AG10803 (cell line): ENCODE measurements around the gene PSME4.
"Not testable (repeated sequence)": the region's sequence is repeated elsewhere in the genome, so short reads cannot be mapped to it uniquely, and the experiment has no call there.

ENCODE experiments used
- DNase-seq: peaks from one replicate; pipeline ENCODE4 v3.0.0; 2010; ENCODE audit warnings: low read depth
- H3K4me3 ChIP-seq: 2 replicates; pipeline ENCODE4 v1.5.1; 2011; ENCODE audit warnings: mild to moderate bottlenecking, low read length, control low read depth
- TF ChIP-seq, protein P1 (sequence below): conservative IDR thresholded peaks from 2 replicates; pipeline ENCODE4 v1.5.1; 2011; ENCODE audit warnings: mild to moderate bottlenecking, low read length, control low read depth, inconsistent platforms

Gene PSME4

DNA sequence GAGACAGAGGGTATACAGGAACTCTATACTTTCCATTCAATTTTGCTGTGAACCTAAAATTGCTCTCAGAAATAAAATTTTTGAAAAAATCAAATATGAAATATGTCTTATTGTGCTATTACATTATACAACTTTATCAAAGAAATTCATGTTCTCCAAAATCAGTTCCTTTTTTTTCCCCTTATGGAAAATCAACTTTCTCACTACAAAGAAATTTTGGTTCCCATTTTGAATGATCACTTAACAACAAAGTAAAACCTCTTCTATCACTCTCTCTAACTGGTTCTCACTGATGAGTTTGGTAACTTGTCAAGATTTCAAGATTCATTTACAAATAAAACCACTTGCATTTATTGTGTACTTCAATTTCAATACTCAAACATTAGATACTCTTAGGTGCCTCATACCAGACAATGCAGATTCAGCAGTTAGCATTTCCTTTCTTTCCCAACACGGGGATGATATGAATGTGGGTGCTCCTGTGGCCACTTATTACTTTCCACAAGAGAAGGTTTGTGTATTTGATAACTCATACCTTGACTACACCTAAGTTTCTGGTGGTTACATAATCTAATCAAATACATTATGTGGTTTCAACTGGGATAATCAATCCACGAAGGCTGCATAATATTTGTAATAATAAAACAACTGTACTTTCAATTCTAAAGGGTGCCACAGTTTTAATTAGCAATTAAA lies 6.4 kb downstream of the PSME4 start:
- TF ChIP-seq, protein P1, sequence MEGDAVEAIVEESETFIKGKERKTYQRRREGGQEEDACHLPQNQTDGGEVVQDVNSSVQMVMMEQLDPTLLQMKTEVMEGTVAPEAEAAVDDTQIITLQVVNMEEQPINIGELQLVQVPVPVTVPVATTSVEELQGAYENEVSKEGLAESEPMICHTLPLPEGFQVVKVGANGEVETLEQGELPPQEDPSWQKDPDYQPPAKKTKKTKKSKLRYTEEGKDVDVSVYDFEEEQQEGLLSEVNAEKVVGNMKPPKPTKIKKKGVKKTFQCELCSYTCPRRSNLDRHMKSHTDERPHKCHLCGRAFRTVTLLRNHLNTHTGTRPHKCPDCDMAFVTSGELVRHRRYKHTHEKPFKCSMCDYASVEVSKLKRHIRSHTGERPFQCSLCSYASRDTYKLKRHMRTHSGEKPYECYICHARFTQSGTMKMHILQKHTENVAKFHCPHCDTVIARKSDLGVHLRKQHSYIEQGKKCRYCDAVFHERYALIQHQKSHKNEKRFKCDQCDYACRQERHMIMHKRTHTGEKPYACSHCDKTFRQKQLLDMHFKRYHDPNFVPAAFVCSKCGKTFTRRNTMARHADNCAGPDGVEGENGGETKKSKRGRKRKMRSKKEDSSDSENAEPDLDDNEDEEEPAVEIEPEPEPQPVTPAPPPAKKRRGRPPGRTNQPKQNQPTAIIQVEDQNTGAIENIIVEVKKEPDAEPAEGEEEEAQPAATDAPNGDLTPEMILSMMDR: no peak
- H3K4me3 ChIP-seq: no peak overlapping the region
- DNase-seq: no peak

DNA sequence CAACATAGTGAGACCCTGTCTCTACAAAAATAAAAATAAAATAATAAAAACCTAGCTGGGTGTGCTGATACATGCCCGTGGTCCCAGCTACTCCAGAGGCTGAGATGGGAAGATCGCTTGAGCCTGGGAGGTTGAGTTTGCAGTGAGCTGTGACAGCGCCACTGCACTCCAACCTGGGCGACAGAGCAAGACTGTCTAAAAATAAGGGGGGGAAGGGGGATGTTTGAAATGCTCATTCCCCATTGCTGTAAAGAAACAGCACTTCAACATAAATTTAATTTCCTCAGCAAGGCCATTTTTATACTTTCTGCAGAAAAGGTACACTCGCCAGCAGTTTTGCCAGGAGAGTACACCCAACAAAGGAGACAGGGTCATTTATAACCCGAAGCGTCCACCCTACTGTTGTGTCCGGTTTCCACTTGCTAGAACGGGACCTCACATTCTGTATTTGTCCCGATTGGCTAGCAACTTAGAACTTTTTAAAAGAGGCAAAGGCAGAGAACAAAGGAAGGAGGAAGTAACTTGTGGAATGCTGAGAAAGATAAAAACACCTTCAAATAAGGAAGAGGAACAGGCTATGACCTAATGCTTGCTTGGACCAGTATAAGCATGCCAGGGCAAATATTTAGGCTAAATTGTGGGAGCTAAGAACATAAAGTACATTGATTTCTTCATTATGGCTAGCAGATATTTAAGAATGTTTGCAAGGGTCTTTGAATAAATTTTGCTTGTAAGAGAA lies 9.1 kb downstream of the PSME4 start:
- DNase-seq, H3K4me3 ChIP-seq: not testable (repeated sequence)

DNA sequence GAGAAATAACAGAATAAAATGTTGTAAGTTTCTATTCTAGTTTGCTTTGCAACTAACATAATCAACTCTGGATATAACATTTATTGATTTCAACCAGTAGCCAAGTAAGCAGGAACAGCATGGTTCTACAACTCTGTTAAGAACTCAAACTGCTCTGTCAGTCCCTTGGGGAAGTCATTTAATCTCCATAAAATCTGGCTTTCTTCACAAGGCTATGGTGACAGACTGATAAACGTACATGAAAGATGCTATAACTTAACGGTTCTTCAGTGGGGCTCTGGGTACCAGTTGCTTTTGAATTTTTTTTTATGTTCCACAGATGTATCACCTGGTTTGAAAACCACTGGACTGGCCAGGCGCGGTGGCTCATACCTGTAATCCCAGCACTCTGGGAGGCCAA lies 10.3 kb downstream of the PSME4 start:
- TF ChIP-seq, protein P1: no peak
- DNase-seq: no peak
- H3K4me3 ChIP-seq: no peak overlapping the region

DNA sequence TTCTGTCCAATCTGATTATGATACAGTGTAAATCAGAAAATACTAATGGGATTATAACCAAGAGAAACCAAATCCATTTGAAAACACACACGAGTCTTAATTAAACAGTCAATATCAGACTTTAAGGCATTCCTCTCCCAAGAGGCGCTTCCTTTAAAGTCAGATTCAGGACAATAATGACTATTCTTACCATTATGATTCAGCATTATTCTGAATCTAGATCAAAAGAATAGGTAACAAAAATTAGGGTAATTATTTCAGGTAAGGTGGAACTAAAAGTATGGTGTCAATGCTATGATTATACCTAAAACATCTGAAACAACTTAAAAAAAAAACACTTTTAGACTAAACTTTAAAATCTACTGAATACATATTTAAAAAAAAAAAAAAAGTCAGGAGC lies 12.3 kb downstream of the PSME4 start:
- TF ChIP-seq, protein P1: no peak
- H3K4me3 ChIP-seq: no peak overlapping the region
- DNase-seq: no peak

DNA sequence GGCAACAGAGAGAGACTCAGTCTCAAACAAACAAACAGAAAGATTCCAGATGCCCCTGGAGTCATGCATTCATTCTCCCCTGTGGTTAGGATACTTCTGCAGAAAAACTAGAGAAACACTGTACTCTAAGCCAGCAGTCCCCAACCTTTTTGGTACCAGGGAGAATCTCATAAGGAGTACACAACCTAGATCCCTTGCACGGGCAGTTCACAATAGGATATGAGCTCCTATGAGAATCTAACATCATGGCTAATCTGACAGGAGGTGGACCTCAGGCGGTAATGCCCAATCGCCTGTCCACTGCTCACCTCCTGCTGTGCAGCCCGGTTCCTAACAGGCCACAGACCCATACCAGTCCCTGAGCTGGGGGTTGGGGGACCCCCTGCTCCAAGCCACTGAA lies 18.3 kb downstream of the PSME4 start:
- DNase-seq: no peak
- TF ChIP-seq, protein P1: no peak
- no peak overlapping the region for H3K4me3 ChIP-seq

DNA sequence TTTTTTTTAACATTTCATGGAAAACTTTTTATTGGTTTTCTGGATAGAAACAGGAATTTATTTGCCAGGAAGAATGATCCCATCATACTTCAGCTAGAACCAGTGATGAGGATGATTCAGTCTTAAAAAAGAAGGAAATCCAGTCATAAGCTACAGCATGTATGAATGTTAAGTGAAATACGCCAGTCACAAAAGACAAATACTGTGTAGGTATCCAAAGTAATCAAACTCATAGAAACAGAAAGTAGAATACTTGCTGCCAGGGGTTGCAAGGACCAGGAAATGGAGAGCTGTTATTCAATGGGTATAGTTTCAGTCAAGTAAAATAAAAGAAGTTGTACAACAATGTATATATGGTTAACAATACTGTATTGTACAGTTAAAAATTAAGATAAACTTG lies 21.3 kb downstream of the PSME4 start:
- no peak overlapping the region for H3K4me3 ChIP-seq
- DNase-seq: no peak
- TF ChIP-seq, protein P1: no peak

DNA sequence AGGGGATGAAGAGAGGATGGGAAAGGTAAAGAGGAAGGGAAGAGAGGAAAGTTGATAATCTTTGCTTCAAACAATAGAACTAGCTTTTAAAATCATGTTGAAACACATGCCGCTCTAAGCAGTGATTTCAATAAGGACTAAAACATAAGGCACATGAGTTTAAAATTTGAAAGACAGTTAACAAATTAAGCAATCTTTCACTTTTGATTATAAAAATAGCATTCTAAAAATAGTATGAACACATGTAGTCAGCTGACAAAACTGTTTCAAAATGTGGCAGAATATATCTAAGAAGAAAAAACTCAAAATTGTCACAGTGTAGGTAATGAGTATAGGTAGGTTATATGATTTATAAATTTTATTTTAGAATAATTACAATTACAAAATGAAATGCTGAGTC lies 25.3 kb downstream of the PSME4 start:
- TF ChIP-seq, protein P1: no peak
- H3K4me3 ChIP-seq: no peak overlapping the region
- no peak for DNase-seq
